RKO (cell line): ENCODE measurements around the gene SNX20.

Source experiments
- DNase-seq: peaks from one replicate; pipeline ENCODE4 v3.0.0-alpha.2; 2016; ENCODE audit warnings: low spot score

SNX20 gene

DNA sequence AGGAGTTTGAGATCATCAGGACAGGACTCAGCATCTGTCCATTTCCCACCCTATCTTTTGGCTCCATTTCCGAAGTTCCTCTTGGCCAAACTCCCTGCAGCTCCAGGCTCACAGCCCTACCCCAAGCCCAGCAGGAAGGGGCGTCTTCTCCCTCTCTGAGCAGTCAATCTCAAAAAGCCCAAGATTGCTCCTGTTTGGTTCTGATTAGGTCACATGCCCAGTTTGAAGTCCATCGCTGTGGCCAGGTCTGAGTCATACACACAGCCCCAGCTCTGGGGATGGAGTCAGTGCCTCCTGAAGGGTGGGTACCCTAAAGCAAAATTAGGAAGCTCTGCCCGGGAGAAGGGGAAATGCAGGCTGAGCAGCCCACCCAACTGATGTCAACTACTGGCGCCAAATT lies 23.9 kb downstream of the SNX20 start:
- no peak for DNase-seq

DNA sequence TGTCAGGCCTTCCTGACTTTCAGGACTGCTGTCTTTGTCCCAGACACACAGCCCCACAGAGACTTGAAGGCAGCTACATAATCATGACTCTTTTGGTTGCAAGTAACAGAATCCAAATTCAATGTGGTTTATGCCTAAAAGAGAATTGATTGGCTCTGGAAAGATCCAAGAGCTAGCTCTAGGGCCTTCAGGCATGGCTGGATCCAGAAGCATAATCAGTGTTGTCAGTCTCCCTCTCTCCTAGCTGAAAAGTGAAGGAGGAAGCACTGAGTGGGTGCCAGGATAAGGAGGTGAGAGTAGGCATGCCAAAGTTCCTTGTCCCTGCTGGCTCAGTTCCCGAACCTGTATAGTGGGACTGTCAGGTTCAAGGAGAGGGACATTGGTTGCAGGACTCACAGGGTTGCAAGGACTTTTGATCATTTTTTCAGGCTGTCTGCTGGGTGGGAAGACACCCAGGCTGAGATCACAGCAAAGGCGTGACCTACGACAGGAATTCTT lies 25.5 kb downstream of the SNX20 start:
- no peak for DNase-seq

DNA sequence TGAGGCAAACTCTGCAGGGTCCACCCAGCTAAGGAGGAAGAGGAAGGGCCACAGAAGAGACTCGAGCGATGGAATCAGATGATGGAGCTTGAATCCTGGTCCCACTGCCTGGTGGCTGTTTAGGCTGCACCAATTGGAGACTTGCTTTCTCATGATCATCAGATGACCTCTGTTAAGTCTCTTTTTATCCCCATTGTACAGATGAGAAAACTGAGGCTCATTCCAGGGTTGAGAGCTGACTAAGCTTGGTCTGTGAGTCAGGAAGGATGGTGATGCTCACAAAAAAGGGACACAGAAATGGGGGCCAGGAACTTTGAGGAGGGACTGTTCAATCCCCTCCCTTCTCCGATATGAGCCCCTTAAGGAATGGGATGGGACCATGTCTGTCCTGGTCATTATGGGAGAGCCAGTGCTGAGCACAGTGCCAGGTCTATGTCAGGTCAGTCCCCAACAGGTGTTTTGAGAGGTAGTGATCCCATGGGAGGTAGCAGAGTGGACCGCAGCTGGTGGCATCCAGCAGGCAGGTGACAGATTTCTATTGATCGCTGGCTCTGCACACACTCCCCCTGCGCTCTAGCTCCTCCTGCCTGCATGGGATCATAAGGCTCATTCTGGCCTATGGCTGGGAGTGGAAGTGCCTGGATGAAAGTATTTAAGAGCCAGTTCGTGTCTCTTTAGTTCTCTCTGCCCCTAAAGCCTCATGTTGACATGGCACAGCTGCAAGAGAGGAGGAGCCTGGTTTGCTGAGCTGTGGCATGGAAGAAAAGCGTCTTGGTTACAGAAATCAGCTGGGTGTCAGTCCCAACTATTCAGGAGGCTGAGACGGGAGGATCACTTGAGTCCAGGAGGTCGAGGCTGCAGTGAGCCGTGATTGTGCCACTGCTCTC lies 27.2 kb downstream of the SNX20 start:
- no peak for DNase-seq

DNA sequence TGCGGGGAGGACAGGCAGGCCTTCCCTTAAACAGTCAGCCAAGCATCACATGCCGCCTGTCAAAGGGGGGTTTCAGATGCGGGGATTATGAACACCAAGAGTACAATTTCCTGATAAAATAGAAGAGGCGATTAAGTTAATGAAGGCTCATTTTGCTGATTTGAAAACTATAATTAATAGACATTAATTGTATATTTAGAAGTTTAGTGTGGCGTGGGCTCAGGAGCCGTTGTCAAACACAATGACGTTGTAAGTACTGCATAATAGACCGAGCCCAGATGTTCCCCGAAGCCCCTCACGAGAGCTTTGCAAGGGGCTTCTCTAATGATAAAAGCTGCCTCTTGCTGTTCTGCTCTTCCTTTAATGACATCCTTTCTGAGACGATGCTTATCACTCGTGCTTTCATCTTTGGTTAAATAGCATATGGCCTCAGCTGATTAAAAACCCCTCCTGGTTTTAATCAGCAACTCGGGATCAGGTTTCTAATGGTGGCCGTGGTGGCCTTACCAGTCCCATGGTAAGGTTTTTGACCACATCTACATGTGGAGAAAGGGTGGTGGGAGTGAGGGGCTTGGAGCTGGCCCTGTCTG lies 28.2 kb downstream of the SNX20 start:
- DNase-seq = no peak

DNA sequence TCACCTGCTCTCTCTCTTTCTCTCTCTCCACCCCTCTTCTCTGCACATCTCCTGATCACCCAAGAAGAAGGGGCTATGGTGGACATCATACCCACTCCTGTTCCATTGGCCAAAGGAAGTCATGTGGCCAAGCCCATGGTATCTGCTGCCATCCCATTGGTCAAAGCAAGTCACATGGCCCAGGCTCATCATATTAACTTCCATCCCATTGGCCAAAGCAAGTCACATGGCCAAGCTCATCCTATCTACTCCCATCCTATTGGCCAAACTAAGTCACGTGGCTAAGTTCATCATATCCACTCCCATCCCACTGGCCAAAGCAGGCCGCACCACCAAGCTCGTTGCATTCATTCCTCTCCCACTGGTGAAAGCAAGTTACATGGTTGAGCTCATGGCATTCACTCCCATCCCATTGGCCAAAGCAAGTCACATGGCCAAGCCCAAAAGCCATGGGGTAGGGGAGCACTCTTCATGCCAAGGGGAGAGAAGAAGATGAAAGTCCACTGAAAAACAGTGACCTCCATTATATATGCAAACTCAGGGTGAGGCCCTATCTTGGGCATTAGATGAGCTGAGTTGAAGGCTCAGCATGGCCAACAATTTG lies 29.2 kb downstream of the SNX20 start:
- no peak for DNase-seq

DNA sequence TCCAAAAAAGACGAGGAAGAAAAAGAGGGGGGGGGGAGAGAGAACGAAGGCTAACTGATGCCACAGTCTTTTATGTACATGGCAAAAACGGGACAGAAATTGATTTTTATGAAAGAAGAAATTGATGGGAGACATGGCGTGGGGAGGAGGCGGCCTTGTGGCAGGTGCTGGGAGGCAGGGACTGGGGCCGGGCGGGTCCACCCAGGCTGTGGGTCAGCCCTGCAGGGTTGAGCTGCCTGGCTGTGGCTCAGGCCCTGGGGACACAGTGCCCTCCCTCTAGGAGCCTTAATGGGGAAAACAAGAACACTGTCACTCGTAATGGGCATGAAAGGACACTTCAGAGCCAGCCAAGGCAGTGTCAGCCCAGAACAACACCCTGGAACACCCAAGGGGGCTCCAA lies 34.8 kb downstream of the SNX20 start:
- no peak for DNase-seq

DNA sequence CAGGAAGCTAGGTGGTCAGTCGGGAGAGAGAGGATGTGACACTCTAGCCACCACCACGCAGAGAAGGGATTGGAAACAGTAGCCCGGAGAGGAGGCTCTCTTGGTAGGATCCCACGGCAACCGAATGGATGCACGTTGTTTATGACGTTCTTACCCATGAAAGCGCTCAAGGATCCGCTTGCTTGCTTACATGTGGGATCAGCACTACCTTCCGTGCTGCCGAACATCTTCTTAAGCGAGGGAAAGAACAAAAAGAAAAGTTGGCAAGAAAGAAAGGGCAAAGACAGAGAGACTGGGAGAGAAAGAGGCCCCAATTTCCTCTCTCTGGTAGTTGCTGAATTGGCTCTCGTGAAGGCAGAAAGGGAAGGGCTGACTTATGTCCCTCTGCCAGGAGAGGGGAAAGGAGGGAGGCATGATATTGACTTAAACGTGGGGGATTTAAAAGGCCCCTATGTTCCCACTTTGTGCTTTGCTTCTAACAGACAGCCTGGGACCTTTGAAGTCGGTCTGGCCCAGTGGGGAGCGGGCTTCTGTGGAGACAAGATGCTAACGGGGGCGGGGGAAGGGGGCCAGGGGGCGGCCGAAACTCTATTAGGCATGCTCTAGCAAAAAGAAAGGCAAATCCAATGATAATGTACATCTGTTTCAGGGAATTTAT lies 35.4 kb downstream of the SNX20 start:
- DNase-seq = no peak

DNA sequence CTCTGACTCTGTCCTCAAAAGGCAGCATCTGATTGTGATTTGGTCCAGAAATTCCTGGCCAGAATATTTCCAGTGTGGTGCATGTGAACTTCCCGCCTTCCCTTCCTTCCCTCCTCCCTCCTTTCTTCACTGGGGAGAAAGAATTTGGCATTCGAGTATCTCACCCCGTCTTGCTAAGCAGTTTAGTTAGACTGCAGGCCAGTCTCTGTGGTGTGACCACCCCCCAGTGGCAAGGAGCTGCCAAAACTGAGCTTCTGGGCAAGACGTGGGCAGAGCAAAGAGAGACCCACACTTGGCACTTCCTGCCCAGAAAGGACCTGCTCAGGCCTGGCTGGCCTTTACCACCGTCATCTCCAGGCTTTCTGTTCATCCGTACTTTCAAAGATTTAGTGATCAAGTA lies 36.4 kb downstream of the SNX20 start:
- peak; percentile 32 for DNase-seq

DNA sequence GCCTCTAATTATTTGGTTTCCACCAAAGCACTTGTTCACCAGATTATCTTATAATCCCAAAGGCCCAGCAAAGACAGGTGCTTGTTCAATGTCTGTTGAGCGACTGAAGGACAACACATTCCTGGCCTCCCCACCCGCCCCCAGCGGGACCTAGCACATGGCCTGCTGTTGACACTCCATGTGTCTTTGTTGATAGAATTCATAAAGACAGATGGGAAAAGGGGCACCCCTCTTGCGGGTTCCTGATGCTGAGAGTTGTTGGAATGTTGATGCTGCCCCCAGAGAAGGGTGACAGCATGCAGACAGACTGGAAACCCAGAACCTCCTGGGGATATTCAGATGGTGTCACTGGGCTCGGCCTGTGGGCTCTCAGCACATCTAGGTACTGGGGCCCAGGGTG lies 36.9 kb downstream of the SNX20 start:
- DNase-seq = no peak

DNA sequence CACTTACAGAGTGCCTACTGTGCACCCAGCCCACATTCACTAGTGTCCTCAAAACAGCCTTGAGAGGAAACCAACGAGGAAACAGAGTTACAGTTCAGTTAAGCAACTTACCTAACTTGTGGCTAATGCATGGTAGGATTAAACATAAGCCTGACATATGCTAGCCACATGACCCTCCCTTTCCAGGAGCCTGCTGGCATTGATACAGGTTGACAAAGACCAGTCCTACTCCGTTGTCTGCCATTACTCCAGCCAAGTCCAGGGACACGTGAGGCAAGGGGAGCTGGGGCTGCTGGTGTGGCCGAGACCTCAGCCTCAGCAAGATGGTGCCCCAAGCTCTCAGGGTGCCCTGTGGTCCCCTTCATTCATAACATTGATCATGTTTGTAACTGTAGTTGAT lies 37.9 kb downstream of the SNX20 start:
- no peak for DNase-seq

DNA sequence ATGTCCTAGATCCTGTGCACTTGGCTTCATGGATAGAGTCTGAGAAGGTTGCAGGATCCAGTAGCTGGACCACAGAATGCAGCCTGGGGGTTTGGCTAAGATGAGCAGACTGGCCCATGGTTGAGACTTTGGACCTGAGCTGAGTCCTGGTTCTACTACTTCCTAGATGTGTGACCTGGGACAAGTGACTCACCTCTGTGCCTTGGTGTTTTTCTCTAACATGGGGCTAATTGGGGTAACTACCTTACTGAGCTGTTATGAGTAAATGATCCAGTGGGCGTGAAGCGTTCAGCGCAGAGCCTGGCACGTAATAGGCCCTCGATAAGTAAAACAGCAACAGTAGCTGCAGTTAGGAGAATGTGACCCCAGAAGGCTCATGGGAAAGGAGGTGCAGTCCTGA lies 38.8 kb downstream of the SNX20 start:
- no peak for DNase-seq

DNA sequence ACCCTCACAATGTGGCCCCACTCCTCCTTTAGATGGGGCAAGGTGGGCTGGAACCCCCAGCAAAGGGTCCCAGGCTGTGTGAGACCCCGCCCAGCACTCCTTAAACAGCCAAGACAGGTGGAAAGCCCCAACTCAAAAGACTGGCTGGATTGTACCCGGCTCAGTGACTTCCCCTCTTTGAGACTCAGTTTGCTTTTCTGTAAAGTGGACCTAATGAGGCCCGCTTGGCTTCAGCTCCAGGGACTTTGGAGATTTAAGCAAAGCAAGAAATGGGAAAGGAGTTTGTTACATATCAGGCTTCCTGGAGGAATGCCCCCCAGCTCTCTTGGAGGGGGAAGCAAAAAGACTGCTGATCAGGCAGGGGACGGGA lies 39.3 kb downstream of the SNX20 start:
- no peak for DNase-seq

DNA sequence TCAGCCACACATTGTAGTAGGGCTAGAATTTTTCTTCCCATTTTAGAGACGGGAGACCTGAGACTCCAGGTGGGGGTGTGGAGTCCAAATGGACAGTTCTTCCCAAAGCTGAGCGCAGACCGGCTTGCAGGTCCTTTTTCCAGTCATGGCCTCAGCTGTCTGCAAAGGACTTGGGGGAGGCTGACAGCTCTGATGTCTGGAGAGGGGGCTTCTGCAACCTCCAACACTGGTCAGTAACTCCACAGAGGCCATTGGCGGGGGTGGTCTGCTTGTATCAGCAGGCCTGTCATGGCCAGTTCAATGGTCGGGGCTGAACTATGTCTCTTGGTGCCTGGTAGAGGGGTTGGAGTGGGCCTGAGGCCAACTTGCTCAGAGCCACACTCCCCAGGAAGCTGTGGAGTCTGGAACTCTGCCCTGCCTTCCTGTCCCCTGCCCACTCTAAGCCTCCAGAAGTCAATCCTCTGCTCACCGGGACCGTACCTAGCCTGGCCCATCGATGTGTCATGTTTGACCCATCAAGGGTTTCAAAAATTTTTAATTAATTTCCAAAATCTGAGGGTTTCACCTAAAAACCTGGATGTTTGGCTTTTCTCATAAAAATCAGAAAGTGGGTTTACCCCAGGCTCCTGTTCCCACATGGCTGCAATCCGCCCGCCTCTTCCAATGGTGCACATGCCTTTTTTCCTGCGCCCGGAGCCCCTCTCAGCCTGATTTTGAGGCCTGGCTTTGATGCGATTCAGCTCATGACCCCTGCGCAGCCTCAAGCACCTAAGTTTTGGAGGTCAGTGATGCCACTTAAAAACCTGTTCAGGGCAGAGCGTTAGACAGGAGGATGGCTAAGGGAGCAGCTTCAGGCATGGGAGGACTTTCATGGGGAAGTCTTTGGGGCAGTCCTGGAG lies 39.9 kb downstream of the SNX20 start:
- DNase-seq = no peak

DNA sequence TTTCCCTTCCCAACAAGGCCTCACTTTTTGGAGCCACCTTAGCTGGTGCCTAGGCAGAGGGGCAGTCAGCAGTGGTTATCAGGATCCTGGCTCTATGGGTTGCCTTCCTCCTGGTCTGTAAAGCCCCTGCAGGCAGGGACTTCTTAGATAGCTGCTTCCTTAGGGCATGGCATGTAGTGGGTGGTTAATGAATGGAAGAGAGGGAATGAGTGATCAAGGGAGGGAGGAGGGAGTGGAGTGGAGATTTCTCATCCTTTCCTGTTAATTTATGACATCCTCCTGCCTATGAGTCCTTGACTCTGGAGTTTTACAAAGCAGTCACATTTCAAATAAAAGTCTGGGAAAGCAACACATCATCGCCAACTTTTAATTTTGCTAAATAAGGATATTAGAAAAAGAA lies 40.7 kb downstream of the SNX20 start:
- DNase-seq = no peak

DNA sequence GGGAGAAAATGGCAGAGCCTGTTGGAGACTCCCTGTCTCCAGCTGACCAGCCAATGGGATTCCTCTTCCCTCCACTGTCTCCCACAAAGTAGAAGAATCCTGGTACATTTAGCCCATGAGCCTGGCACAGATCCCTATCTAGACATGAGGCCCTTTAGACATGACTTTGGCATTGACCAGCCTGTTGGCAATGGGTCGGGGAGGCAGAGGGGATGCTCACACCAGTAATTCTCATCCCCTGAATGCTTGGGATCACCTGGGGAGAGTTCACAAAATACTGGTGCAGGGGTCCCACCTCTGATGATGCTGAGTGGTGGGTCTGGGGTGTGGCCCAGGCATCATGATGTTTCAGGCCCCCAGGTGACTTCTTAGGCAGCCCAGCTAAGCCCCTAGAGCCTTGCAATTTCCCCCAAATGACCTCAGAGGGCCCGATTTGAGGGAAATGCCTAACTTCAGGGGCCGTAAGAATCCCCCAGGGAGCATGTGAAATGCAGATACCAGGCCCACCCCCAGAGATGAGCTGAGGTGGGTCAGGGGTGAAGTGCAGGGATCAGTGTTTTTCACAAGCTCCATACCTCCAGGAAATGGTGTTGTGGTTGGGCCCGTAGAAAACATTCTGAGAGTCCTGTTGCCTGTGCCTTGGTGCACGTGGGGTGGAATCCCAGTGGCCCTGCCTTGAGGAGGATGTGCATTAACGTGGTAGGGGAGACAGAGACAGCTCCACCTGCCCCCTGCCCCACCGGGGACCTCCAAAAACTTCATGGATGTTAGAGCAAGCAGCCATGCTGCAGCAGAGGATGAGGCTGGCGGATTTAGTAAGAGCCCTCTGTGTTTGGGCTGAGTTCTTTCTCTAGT lies 42.1 kb downstream of the SNX20 start:
- no peak for DNase-seq

DNA sequence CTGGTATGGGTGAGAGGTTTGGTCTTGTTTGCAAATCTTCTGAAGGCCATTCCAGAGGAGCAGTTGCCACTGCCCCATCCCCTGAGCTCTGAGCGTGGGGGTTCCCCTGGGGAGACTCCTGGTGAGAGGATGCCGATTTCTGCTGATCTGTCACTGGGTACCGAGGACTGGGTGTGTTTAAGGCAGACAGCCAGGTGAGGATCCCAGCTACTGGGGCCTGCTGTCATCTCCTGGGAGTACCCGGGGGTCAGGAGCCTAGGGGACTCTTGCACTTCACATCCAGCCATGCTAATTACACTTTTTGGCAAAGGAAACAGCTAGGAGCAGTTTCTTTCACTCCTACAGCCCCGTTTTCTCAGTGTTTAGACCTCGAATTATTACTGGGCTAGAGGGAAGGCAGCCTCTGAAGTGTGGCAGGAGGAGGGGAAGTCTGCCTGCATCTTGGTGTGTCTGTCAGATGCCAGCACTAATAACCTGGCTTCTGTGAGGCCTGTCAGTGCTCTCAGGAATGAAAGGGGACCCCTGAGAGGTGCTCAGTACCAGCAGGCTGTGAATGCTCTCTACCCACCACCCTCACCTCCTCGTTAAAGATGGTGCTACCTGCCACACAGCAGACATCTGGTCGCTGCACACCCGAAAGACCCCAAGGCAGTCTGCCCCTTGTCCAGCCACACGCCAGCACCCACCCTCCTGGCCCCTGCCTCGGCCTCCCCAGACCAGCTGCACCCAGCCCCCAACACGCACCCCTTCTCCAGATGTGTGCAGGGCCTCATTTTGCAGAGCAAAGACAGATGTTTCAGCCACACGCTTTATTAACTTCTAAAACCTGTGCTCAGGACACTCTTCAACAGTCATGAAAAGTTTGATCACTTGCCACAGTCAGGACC lies 43.2 kb downstream of the SNX20 start:
- no peak for DNase-seq

DNA sequence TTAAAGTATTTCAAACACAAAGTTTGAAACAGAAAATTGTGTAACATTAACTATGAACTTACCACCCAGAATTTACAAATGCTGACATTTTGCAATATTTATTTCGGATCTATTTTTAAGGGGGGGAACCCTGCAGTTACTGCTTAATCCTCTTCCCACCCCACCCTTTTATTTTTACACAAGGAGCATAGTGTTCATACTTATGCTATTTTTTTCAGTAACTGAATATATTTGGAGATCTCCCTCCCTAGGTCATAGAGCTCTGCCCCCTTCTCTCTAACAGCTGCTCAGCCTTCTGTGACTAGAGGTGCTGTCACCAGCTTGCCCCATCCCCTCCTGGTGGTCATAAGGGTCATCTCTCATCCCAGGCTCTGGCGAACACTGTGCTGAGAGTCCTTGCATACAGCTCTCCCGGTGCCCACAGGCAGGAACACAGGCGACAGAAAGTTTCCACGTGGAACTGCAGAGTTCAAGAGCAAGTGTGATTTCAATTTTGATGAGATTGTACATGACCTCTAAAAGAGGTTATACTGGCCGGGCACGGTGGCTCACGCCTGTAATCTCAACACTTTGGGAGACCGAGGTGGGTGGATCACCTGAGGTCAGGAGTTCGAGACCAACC lies 44.2 kb downstream of the SNX20 start:
- no peak for DNase-seq

DNA sequence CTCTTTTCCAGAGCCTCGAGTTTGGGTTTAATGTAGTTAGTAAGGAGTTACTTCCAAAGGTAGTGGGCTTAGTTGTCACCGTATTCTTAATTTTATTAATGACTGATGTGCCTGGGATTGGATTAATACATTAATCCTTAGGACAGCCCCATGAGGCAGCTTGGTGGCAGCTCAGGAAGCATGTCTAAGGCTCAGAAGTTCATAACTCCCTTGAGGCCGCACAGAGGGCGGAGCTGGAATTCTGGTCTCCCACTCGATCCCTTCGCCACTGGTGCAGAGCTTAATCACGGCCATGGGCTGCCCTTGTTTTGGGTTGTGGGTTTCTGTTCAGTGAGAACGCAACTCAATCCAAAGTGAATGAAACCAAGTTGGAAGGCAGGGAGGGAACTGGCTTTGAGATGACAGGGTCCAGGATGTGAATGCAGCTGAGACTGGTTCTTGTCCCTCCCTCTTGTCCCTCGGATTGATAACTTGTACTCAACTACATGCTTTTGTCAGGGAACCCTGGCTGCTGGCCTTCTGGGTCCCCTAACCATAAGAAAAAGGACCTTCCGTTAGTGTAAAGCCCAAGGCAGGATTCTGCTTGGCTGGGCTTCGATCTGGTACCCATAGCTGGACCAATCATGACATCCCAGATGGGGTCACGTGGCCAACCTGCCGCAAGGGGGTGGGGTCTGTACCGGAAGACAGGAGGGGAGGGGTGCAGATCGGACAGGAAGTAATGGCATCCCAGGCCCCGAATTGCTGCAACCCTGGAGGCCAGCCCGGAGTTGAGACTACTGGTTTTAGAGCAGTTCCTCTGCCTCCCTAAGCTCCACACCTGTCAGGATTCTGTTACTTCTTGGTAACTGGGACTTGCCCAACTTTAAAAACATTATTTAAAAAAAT lies 45.4 kb downstream of the SNX20 start:
- no peak for DNase-seq
